Testis (tissue), 3 donors: ENCODE data around the gene FBXO39. TPM values are rescaled to one million over a fixed set of nuclear protein-coding genes. Genes with fewer than 3 reads are reported as not detected.

Experiments used
- DNase-seq: peaks from one replicate; pipeline ENCODE4 v3.0.0-alpha.2; 2019
- H3K27ac ChIP-seq, 2 donors: fragments of 200-600 bp; sonication (generic); one replicate each; pipeline ENCODE4 v1.5.1; 2019
- H3K27me3 ChIP-seq: fragments of 200-600 bp; sonication (generic); one replicate; pipeline ENCODE4 v1.5.1; 2019
- H3K36me3 ChIP-seq: fragments of 200-600 bp; sonication (generic); one replicate; pipeline ENCODE4 v1.5.1; 2017; ENCODE audit warnings: low read depth; ENCODE audit errors: missing control alignments
- H3K4me1 ChIP-seq: fragments of 200-600 bp; sonication (generic); one replicate; pipeline ENCODE4 v1.5.1; 2019
- H3K4me3 ChIP-seq, 2 donors: fragments of 200-600 bp; sonication (generic); one replicate each; pipeline ENCODE4 v1.5.1; 2017 to 2019
- H3K9me3 ChIP-seq: fragments of 200-600 bp; sonication (generic); one replicate; pipeline ENCODE4 v1.5.1; 2017
- POLR2A ChIP-seq: fragments of 450-650 bp; IDR thresholded peaks from one replicate; pipeline ENCODE4 v1.6.1; 2017; ENCODE audit warnings: antibody characterized with exemption, mild to moderate bottlenecking, moderate library complexity
- WGBS, 2 donors: methylation state at CpG; one replicate each; pipeline ENCODE4 v1.1.5; 2018; 5-methylcytosine and 5-hydroxymethylcytosine counted together
- intact Hi-C: fragments of 100-400 bp; cut with DNase I; formaldehyde crosslinking; loops from one replicate; pipeline ENCODE4 v1.15.1; 2023; ENCODE audit warnings: low total_unique reads
- polyA plus RNA-seq: library from polyadenylated mRNA; stranded (reverse); fragments of 350-450 nt; fragmentation: Illumina TruSeq; extraction: RNeasy Lipid Tissue Mini Kit (QIAGEN cat#74804); gene quantifications from one replicate; pipeline ENCODE4 v1.2.3, GENCODE V29; 2014; ENCODE audit warnings: low read depth, low replicate concordance; ENCODE audit not compliant: insufficient read depth
- total RNA-seq, 2 donors: library from RNA; depleted of rRNA; stranded (reverse); fragments of >200 nt; gene quantifications; one replicate each; pipeline ENCODE4 v1.2.3, GENCODE V29; 2016
- TF ChIP-seq, protein P1 (sequence below), 3 experiments: fragments of 450-650 bp in 2 of 3; fragments of 200-600 bp in 1 of 3; sonication (generic) in 1 of 3; IDR thresholded peaks; one replicate each; pipeline ENCODE4 v1.5.1; 2016 to 2019; ENCODE audit warnings: antibody characterized with exemption in 3 of 3, mild to moderate bottlenecking in 2 of 3, moderate library complexity in 1 of 3

Gene FBXO39
- total and polyA plus RNA-seq, 3 donors from 2014 or later, result 19.9 to 62.0 (median 46.9) TPM

- H3K27ac ChIP-seq, result no peak overlapping the region
- 68% methylated on average over 8 of the region's 8 CpGs for WGBS, 2 donors
- no peaks in the 10 kb centered on the region for H3K36me3 ChIP-seq
- intact Hi-C loops, result no loop called here
- H3K9me3 ChIP-seq, result no peaks in the 10 kb centered on the region
- H3K4me1 ChIP-seq, result no peaks in the 10 kb centered on the region
- H3K27me3 ChIP-seq, result no peaks in the 10 kb centered on the region
- H3K4me3 ChIP-seq, result no peak overlapping the region
- DNase-seq, result no peak
- TF ChIP-seq, protein P1, sequence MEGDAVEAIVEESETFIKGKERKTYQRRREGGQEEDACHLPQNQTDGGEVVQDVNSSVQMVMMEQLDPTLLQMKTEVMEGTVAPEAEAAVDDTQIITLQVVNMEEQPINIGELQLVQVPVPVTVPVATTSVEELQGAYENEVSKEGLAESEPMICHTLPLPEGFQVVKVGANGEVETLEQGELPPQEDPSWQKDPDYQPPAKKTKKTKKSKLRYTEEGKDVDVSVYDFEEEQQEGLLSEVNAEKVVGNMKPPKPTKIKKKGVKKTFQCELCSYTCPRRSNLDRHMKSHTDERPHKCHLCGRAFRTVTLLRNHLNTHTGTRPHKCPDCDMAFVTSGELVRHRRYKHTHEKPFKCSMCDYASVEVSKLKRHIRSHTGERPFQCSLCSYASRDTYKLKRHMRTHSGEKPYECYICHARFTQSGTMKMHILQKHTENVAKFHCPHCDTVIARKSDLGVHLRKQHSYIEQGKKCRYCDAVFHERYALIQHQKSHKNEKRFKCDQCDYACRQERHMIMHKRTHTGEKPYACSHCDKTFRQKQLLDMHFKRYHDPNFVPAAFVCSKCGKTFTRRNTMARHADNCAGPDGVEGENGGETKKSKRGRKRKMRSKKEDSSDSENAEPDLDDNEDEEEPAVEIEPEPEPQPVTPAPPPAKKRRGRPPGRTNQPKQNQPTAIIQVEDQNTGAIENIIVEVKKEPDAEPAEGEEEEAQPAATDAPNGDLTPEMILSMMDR (IDR thresholded peaks at IDR 0.05), result no peak
- no peak for TF ChIP-seq POLR2A
These were observed 10.6 kb downstream of the FBXO39 start for GRCh38 chr17:6786618-6787017.

- no peak for TF ChIP-seq POLR2A
- TF ChIP-seq, protein P1 (IDR thresholded peaks at IDR 0.05), result no peak
- 66 to 68% methylated on average over 10 of the region's 10 CpGs for WGBS, 2 donors
- H3K27me3 ChIP-seq, result no peaks in the 10 kb centered on the region
- no peaks in the 10 kb centered on the region for H3K9me3 ChIP-seq
- no peak for DNase-seq
- H3K4me3 ChIP-seq, result no peak overlapping the region
- H3K36me3 ChIP-seq, result no peaks in the 10 kb centered on the region
- intact Hi-C loops, result no loop called here
- H3K27ac ChIP-seq, result no peak overlapping the region
- H3K4me1 ChIP-seq, result no peaks in the 10 kb centered on the region
These were observed 11.2 kb downstream of the FBXO39 start for GRCh38 chr17:6787081-6787693.

GRCh38 chr17:6789146-6789545 lies 13.1 kb downstream of the FBXO39 start:
- H3K36me3 ChIP-seq, result no peaks in the 10 kb centered on the region
- no peak for DNase-seq
- H3K27me3 ChIP-seq, result no peaks in the 10 kb centered on the region
- intact Hi-C loops, result no loop called here
- TF ChIP-seq, protein P1 (IDR thresholded peaks at IDR 0.05), result no peak
- no peak for TF ChIP-seq POLR2A
- H3K4me1 ChIP-seq, result no peaks in the 10 kb centered on the region
- no peak overlapping the region for H3K27ac ChIP-seq
- no peaks in the 10 kb centered on the region for H3K9me3 ChIP-seq
- no peak overlapping the region for H3K4me3 ChIP-seq
- WGBS, 2 donors, result 82 to 83% methylated on average over 4 of the region's 4 CpGs

- no peaks in the 10 kb centered on the region for H3K9me3 ChIP-seq
These were observed 17.9 kb downstream of the FBXO39 start for GRCh38 chr17:6793748-6794493.

More at GRCh38 chr17:6793748-6794493, 17.9 kb downstream of the FBXO39 start:
- H3K4me3 ChIP-seq, result no peak overlapping the region
- TF ChIP-seq, protein P1 (IDR thresholded peaks at IDR 0.05), result no peak
- TF ChIP-seq POLR2A, result no peak
- H3K36me3 ChIP-seq, result no peaks in the 10 kb centered on the region
- no peaks in the 10 kb centered on the region for H3K27me3 ChIP-seq
- WGBS, 2 donors, result 80 to 85% methylated on average over 5 of the region's 5 CpGs
- H3K4me1 ChIP-seq, result no peaks in the 10 kb centered on the region
- no peak for DNase-seq
- no peak overlapping the region for H3K27ac ChIP-seq
- intact Hi-C loops, result no loop called here
